Stimulated activated CD4-positive, alpha-beta T cell treated with anti-CD3 and anti-CD28 coated beads, Interleukin-1b, Interleukin-23, amount 100 ng/mL, for 1 hour (primary cell): ENCODE data around the gene SHC2.
"Not testable (repeated sequence)": the region's sequence is repeated elsewhere in the genome, so short reads cannot be mapped to it uniquely, and the experiment has no call there.

Experiments
- DNase-seq, 2 donors: peaks; one replicate each; pipeline ENCODE4 v3.0.0-alpha.2; 2020; ENCODE audit warnings: low read depth in 2 of 2

Gene SHC2

GRCh38 chr19:493391-494170 lies 32.7 kb upstream of the SHC2 start:
- no peak for DNase-seq

GRCh38 chr19:492091-492531 lies 31.3 kb upstream of the SHC2 start:
- no peak for DNase-seq

GRCh38 chr19:491146-491741 lies 30.4 kb upstream of the SHC2 start:
- no peak for DNase-seq

- no peak for DNase-seq
Observed at GRCh38 chr19:489418-490196, 28.8 kb upstream of the SHC2 start.

- DNase-seq = peak; percentile 82 to 93
Observed at GRCh38 chr19:488505-489417, 27.9 kb upstream of the SHC2 start.

- no peak for DNase-seq
Observed at GRCh38 chr19:485583-486236, 24.9 kb upstream of the SHC2 start.

- DNase-seq = no peak
Observed at GRCh38 chr19:485077-485476, 24.2 kb upstream of the SHC2 start.

- DNase-seq = no peak
Observed at GRCh38 chr19:484494-484893, 23.7 kb upstream of the SHC2 start.

- DNase-seq = no peak
Observed at GRCh38 chr19:483332-484072, 22.7 kb upstream of the SHC2 start.

- no peak for DNase-seq
Observed at GRCh38 chr19:482186-483041, 21.6 kb upstream of the SHC2 start.

GRCh38 chr19:481100-481499 lies 20.3 kb upstream of the SHC2 start:
- not testable (repeated sequence) for DNase-seq

GRCh38 chr19:480016-480855 lies 19.4 kb upstream of the SHC2 start:
- no peak for DNase-seq

- no peak for DNase-seq
Observed at GRCh38 chr19:478976-479375, 18.1 kb upstream of the SHC2 start.

GRCh38 chr19:478236-478903 lies 17.5 kb upstream of the SHC2 start:
- DNase-seq = no peak

GRCh38 chr19:475360-475759 lies 14.5 kb upstream of the SHC2 start:
- DNase-seq = no peak

GRCh38 chr19:474126-475078 lies 13.6 kb upstream of the SHC2 start:
- no peak for DNase-seq
